OCI-LY3 (cell line): Measurements from ENCODE around the gene CLIP2.
"Not testable (repeated sequence)": the region's sequence is repeated elsewhere in the genome, so short reads cannot be mapped to it uniquely, and the experiment has no call there.

Experiments
- H2AFZ ChIP-seq: fragments of 200-600, 300-600 bp; shearing (Covaris generic); 2 replicates; pipeline ENCODE4 v1.6.0; 2014; ENCODE audit warnings: antibody characterized with exemption, low read depth, low read length
- H3K27ac ChIP-seq: fragments of 200-600, 300-600 bp; sonication (generic); 2 replicates; pipeline ENCODE4 v1.5.1; 2014; ENCODE audit warnings: mild to moderate bottlenecking, low read length, moderate library complexity, mixed read lengths
- H3K27me3 ChIP-seq: fragments of 200-600, 300-600 bp; sonication (generic); 2 replicates; pipeline ENCODE4 v1.6.1; 2014; ENCODE audit warnings: low read depth, low read length, mixed read lengths
- H3K36me3 ChIP-seq: fragments of 200-600, 300-600 bp; sonication (generic); replicated peaks from 2 replicates; pipeline ENCODE3; 2014; ENCODE audit warnings: low read depth, low read length, mixed read lengths
- H3K4me1 ChIP-seq: fragments of 300-600, 200-600 bp; sonication (generic); 2 replicates; pipeline ENCODE4 v1.6.1; 2014; ENCODE audit warnings: low read length, mixed read lengths
- H3K4me2 ChIP-seq: fragments of 200-600, 300-600 bp; sonication (generic); 2 replicates; pipeline ENCODE4 v1.6.1; 2014; ENCODE audit warnings: low read length, mixed read lengths
- H3K4me3 ChIP-seq: fragments of 300-600, 200-600 bp; sonication (generic); 2 replicates; pipeline ENCODE4 v1.5.1; 2014; ENCODE audit warnings: antibody characterized with exemption, mild to moderate bottlenecking, low read length, moderate library complexity
- H3K79me2 ChIP-seq: fragments of 300-600, 200-600 bp; shearing (Covaris generic); 2 replicates; pipeline ENCODE4 v1.6.1; 2014; ENCODE audit warnings: mild to moderate bottlenecking, low read length, mixed read lengths
- H3K9ac ChIP-seq: fragments of 300-600, 200-600 bp; shearing (Covaris generic); 2 replicates; pipeline ENCODE4 v1.6.0; 2014; ENCODE audit warnings: mild to moderate bottlenecking, low read length, moderate library complexity
- H3K9me3 ChIP-seq: fragments of 200-600, 300-600 bp; shearing (Covaris generic); 2 replicates; pipeline ENCODE4 v1.6.1; 2014; ENCODE audit warnings: low read length, mixed read lengths; ENCODE audit not compliant: insufficient read depth
- H4K20me1 ChIP-seq: fragments of 200-600, 300-600 bp; sonication (generic); 2 replicates; pipeline ENCODE4 v1.6.1; 2016; ENCODE audit warnings: low read length, mixed read lengths; ENCODE audit not compliant: insufficient read depth
- CTCF ChIP-seq: fragments of 200-600, 300-600 bp; sonication (generic); IDR thresholded peaks from 2 replicates; pipeline ENCODE4 v1.5.1; 2014; ENCODE audit warnings: antibody characterized with exemption, low read length, low read depth
- EZH2phosphoT487 ChIP-seq: fragments of 200-600 bp; shearing (Covaris generic); IDR thresholded peaks from 2 replicates; pipeline ENCODE4 v1.6.1; 2018; ENCODE audit warnings: antibody characterized with exemption, mixed run types, low read depth

The CLIP2 gene

GRCh38 chr7:74418076-74418475 lies 128.9 kb downstream of the CLIP2 start:
- Histone ChIP-seq H3K27ac (no peak overlapping the region), H3K36me3 (no peaks in the 10 kb centered on the region), H3K4me2 (no peak overlapping the region), H3K4me3 (no peak overlapping the region), H3K9me3 (no peaks in the 10 kb centered on the region), H3K4me1 (0 out of 2 replicates have a peak, but pooled peaks cover 3% of the 10 kb centered on the region), H4K20me1 (no peaks in the 10 kb centered on the region), H3K79me2 (no peaks in the 10 kb centered on the region), H2AFZ (no peak overlapping the region), H3K9ac (no peak overlapping the region), H3K27me3 (no peaks in the 10 kb centered on the region)
- TF ChIP-seq EZH2phosphoT487, result no peak
- no peak for TF ChIP-seq CTCF

GRCh38 chr7:74418538-74418937 lies 129.3 kb downstream of the CLIP2 start:
- Histone ChIP-seq H3K27me3 (no peaks in the 10 kb centered on the region), H4K20me1 (no peaks in the 10 kb centered on the region), H3K4me3 (no peak overlapping the region), H3K27ac (no peak overlapping the region), H3K79me2 (no peaks in the 10 kb centered on the region), H3K4me1 (0 out of 2 replicates have a peak, but pooled peaks cover 3% of the 10 kb centered on the region), H3K9ac (no peak overlapping the region), H3K9me3 (no peaks in the 10 kb centered on the region), H3K4me2 (no peak overlapping the region), H3K36me3 (no peaks in the 10 kb centered on the region), H2AFZ (no peak overlapping the region)
- TF ChIP-seq EZH2phosphoT487 (no peak), CTCF (no peak)

- not testable (repeated sequence) for H3K79me2 ChIP-seq, H3K4me1 ChIP-seq, H3K9me3 ChIP-seq, H3K27ac ChIP-seq, H3K9ac ChIP-seq, H3K36me3 ChIP-seq, H3K4me2 ChIP-seq, H2AFZ ChIP-seq, H4K20me1 ChIP-seq, H3K27me3 ChIP-seq, H3K4me3 ChIP-seq
These were observed 130.0 kb downstream of the CLIP2 start for GRCh38 chr7:74419232-74419631.

- Histone ChIP-seq H3K9ac (no peak overlapping the region), H3K4me1 (0 out of 2 replicates have a peak, but pooled peaks cover 3% of the 10 kb centered on the region), H2AFZ (no peak overlapping the region), H3K36me3 (no peaks in the 10 kb centered on the region), H3K79me2 (no peaks in the 10 kb centered on the region), H3K27ac (no peak overlapping the region), H3K4me3 (no peak overlapping the region), H3K4me2 (no peak overlapping the region), H3K9me3 (no peaks in the 10 kb centered on the region), H4K20me1 (no peaks in the 10 kb centered on the region), H3K27me3 (no peaks in the 10 kb centered on the region)
- TF ChIP-seq CTCF (no peak), EZH2phosphoT487 (no peak)
These were observed 130.8 kb downstream of the CLIP2 start for GRCh38 chr7:74420006-74420405.

GRCh38 chr7:74424291-74424880 lies 135.2 kb downstream of the CLIP2 start:
- no peaks in the 10 kb centered on the region for H3K27me3 ChIP-seq
- TF ChIP-seq EZH2phosphoT487 (no peak), CTCF (no peak)
- H3K4me3 ChIP-seq, result no peak overlapping the region
- H3K79me2 ChIP-seq, result no peaks in the 10 kb centered on the region
- no peaks in the 10 kb centered on the region for H4K20me1 ChIP-seq
- H3K4me2 ChIP-seq, result no peak overlapping the region
- no peak overlapping the region for H2AFZ ChIP-seq
- H3K9ac ChIP-seq, result no peak overlapping the region
- no peak overlapping the region for H3K27ac ChIP-seq
- no peaks in the 10 kb centered on the region for H3K36me3 ChIP-seq
- no peaks in the 10 kb centered on the region for H3K4me1 ChIP-seq
- no peaks in the 10 kb centered on the region for H3K9me3 ChIP-seq
